Measurements from ENCODE around the gene HBS1L. TPM values are rescaled to one million over a fixed set of nuclear protein-coding genes. Genes with fewer than 3 reads are reported as not detected.

The HBS1L gene
- polyA plus RNA-seq, 1 donor (not counting 4 experiments of a cell fraction or from before 2014, with no cell fraction given), result 61.6 TPM

DNA sequence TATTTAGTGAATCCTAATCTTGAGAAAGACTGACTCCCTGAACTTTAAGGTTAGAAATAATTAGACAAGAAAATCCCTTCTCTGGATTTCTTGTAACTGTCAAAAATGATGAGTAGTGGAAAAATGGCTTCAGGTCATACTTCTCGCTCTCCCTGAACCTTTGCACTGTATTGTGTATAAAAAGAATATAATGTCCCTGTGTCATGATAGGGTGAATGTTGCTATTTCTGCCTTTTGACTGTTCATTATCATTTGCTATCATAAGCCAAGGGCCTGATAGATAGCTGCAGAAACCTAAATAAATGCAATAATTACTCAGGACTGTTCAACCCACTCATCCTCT lies 144.1 kb downstream of the HBS1L start:
- peak overlapping the region; percentile 31 for H2AFZ ChIP-seq (ENCODE audit: control insufficient read depth, low read length)
- TF ChIP-seq, protein P1, sequence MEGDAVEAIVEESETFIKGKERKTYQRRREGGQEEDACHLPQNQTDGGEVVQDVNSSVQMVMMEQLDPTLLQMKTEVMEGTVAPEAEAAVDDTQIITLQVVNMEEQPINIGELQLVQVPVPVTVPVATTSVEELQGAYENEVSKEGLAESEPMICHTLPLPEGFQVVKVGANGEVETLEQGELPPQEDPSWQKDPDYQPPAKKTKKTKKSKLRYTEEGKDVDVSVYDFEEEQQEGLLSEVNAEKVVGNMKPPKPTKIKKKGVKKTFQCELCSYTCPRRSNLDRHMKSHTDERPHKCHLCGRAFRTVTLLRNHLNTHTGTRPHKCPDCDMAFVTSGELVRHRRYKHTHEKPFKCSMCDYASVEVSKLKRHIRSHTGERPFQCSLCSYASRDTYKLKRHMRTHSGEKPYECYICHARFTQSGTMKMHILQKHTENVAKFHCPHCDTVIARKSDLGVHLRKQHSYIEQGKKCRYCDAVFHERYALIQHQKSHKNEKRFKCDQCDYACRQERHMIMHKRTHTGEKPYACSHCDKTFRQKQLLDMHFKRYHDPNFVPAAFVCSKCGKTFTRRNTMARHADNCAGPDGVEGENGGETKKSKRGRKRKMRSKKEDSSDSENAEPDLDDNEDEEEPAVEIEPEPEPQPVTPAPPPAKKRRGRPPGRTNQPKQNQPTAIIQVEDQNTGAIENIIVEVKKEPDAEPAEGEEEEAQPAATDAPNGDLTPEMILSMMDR (optimal IDR thresholded peaks at IDR 0.05 in 1 of 3, IDR thresholded peaks at IDR 0.05 in 1 of 3, conservative IDR thresholded peaks at IDR 0.05 in 1 of 3; ENCODE audit: extremely low read depth in 1 of 3, insufficient read depth in 2 of 3, low read length in 3 of 3), result no peak
- no peak for TF ChIP-seq EZH2 (IDR thresholded peaks at IDR 0.05; ENCODE audit: low read length)
- dilution Hi-C loops (cut with MboI; ENCODE audit: extremely low pct_ligation_motif_present, low sequenced_read_pairs), result no loop called here
- H3K4me2 ChIP-seq (ENCODE audit: control insufficient read depth, extremely low read depth, insufficient read depth, low read depth, low read length), result no peak overlapping the region
- peak overlapping the region; percentile 92 for H3K27ac ChIP-seq (ENCODE audit: control insufficient read depth, insufficient read depth, low read length)
- FAIRE-seq (no peak), DNase-seq (ENCODE audit: low read depth, low spot score) (no peak)
- peak overlapping the region; percentile 71 for H3K9ac ChIP-seq (ENCODE audit: control insufficient read depth, extremely low read depth, insufficient read depth, low read length)
- no peaks in the 10 kb centered on the region for H3K79me2 ChIP-seq (ENCODE audit: control insufficient read depth, insufficient read depth, low read length)
- no peaks in the 10 kb centered on the region for H3K9me3 ChIP-seq (ENCODE audit: control insufficient read depth, low read depth, low read length)
- no peaks in the 10 kb centered on the region for H3K9me1 ChIP-seq (ENCODE audit: control insufficient read depth, extremely low read depth, insufficient read depth, low read length)
- no peaks in the 10 kb centered on the region for H3K36me3 ChIP-seq (ENCODE audit: control insufficient read depth in 2 of 2, extremely low read depth in 1 of 2, insufficient read depth in 2 of 2, low read length in 2 of 2)
- H3K27me3 ChIP-seq (ENCODE audit: control insufficient read depth, extremely low read depth, insufficient read depth, low read length), result no peaks in the 10 kb centered on the region
- H3K4me1 ChIP-seq (ENCODE audit: control insufficient read depth, extremely low read depth, insufficient read depth, low read length), result peaks cover 43% of the 10 kb centered on the region
- no peaks in the 10 kb centered on the region for H4K20me1 ChIP-seq (ENCODE audit: control insufficient read depth, extremely low read depth, insufficient read depth, low read length)
- H3K4me3 ChIP-seq (ENCODE audit: control insufficient read depth in 2 of 3, extremely low read depth in 1 of 3, insufficient read depth in 2 of 3, low read depth in 1 of 3, low read length in 3 of 3), result no peak overlapping the region

Other genes with a start within 250 kb of the HBS1L start
- gene ALDH8A1, start 104.7 kb downstream of the HBS1L start, polyA plus RNA-seq, result 0.15 to 0.66 TPM (median 0.62 TPM) in 3 replicates
- gene MYB, start 126.5 kb upstream of the HBS1L start, polyA plus RNA-seq, result 0.04 to 0.06 TPM in 2 of 3 replicates, not detected in the other

Data from keratinocyte (primary cell).